Erythroblast (primary cell): ENCODE results near the gene RASSF5.
"Not testable (repeated sequence)": the region's sequence is repeated elsewhere in the genome, so short reads cannot be mapped to it uniquely, and the experiment has no call there.

ENCODE experiments used
- DNase-seq, 2 experiments: peaks; one replicate each; lab custom pipeline; 2025; lab: John Stamatoyannopoulos, UW
- GATA1 ChIP-seq: IDR thresholded peaks from 2 replicates; pipeline ENCODE4 v1.6.1; 2011; ENCODE audit warnings: low read depth, mild to moderate bottlenecking, control low read depth, low read length, moderate library complexity
- POLR2A ChIP-seq: IDR thresholded peaks from 2 replicates; pipeline ENCODE4 v1.6.1; 2011; ENCODE audit warnings: mild to moderate bottlenecking, low read length

The RASSF5 gene

GRCh38 chr1:206482611-206483010 lies 24.7 kb upstream of the RASSF5 start:
- no peak for TF ChIP-seq GATA1
- TF ChIP-seq POLR2A: no peak

GRCh38 chr1:206483864-206484263 lies 23.5 kb upstream of the RASSF5 start:
- DNase-seq: not testable (repeated sequence)

More at GRCh38 chr1:206482611-206483010, 24.7 kb upstream of the RASSF5 start:
- DNase-seq: no peak

GRCh38 chr1:206484901-206485300 lies 22.4 kb upstream of the RASSF5 start:
- TF ChIP-seq POLR2A: no peak
- no peak for TF ChIP-seq GATA1
- DNase-seq: no peak

GRCh38 chr1:206486995-206487788 lies 20.1 kb upstream of the RASSF5 start:
- no peak for TF ChIP-seq POLR2A
- no peak for TF ChIP-seq GATA1
- DNase-seq: no peak

- no peak for DNase-seq
- no peak for TF ChIP-seq POLR2A
- TF ChIP-seq GATA1: no peak
These were observed 19.4 kb upstream of the RASSF5 start for GRCh38 chr1:206487970-206488369.

GRCh38 chr1:206488466-206488865 lies 18.9 kb upstream of the RASSF5 start:
- DNase-seq: no peak
- TF ChIP-seq POLR2A (no peak), GATA1 (no peak)

- peak; percentile 70 to 81 for DNase-seq
- TF ChIP-seq POLR2A (no peak), GATA1 (no peak)
These were observed 17.2 kb upstream of the RASSF5 start for GRCh38 chr1:206489980-206490770.

- no peak for DNase-seq
- no peak for TF ChIP-seq GATA1
- no peak for TF ChIP-seq POLR2A
These were observed 16.4 kb upstream of the RASSF5 start for GRCh38 chr1:206490771-206491405.

- no peak for DNase-seq
These were observed 15.7 kb upstream of the RASSF5 start for GRCh38 chr1:206491616-206492015.

GRCh38 chr1:206492589-206492988 lies 14.7 kb upstream of the RASSF5 start:
- TF ChIP-seq GATA1 (no peak), POLR2A (no peak)

More at GRCh38 chr1:206491616-206492015, 15.7 kb upstream of the RASSF5 start:
- no peak for TF ChIP-seq POLR2A
- no peak for TF ChIP-seq GATA1

GRCh38 chr1:206493279-206493678 lies 14.1 kb upstream of the RASSF5 start:
- TF ChIP-seq GATA1 (no peak), POLR2A (no peak)
- DNase-seq: no peak

More at GRCh38 chr1:206492589-206492988, 14.7 kb upstream of the RASSF5 start:
- no peak for DNase-seq

- DNase-seq: no peak
- TF ChIP-seq POLR2A (no peak), GATA1 (no peak)
These were observed 12.3 kb upstream of the RASSF5 start for GRCh38 chr1:206495011-206495461.

- no peak for DNase-seq
- TF ChIP-seq POLR2A: no peak
- TF ChIP-seq GATA1: no peak
These were observed 11.8 kb upstream of the RASSF5 start for GRCh38 chr1:206495493-206496046.
